Activated naive CD4-positive, alpha-beta T cell treated with anti-CD3 and anti-CD28 coated beads, Interleukin-2, amount 50 U/mL, for 72 hours (primary cell): Measurements from ENCODE around the gene HIRA. TPM values are rescaled to one million over a fixed set of nuclear protein-coding genes. Genes with fewer than 3 reads are reported as not detected.
"Not testable (repeated sequence)": the region's sequence is repeated elsewhere in the genome, so short reads cannot be mapped to it uniquely, and the experiment has no call there.

Experiments
- ATAC-seq, 2 donors: fragments of 150-1000 bp; cut with Tn5 transposase; 2 replicates each; pipeline ENCODE4 v1.10.0; 2021; ENCODE audit warnings: mild to moderate bottlenecking in 2 of 2, moderate library complexity in 2 of 2
- DNase-seq, 2 donors: peaks; one replicate each; pipeline ENCODE4 v3.0.0; 2021 to 2022; ENCODE audit warnings: low spot score in 2 of 2
- H3K27ac Mint-ChIP-seq, 2 donors: one replicate each; pipeline ENCODE4 v1.8.0; 2022; ENCODE audit warnings: mild to moderate bottlenecking in 2 of 2, mixed read lengths in 2 of 2
- H3K36me3 Mint-ChIP-seq, 2 donors: one replicate each; pipeline ENCODE4 v1.8.0; 2022; ENCODE audit warnings: mixed read lengths in 2 of 2
- H3K9me3 Mint-ChIP-seq, 2 donors: one replicate each; pipeline ENCODE4 v1.8.0; 2022; ENCODE audit warnings: mixed read lengths in 2 of 2
- total RNA-seq, 2 donors: library from RNA; stranded (reverse); gene quantifications; one replicate each; pipeline ENCODE4 v1.2.3, GENCODE V29; 2022

The HIRA gene
- total RNA-seq, 2 donors from 2014 or later: 18.1 to 37.0 TPM

- Mint-ChIP-seq H3K27ac (peak overlapping the region in 1 of 2 donors; percentile 14), H3K36me3 (peaks cover 6% of the 10 kb centered on the region in 2 donors), H3K9me3 (no peaks in the 10 kb centered on the region)
- no peak for DNase-seq
- ATAC-seq: no peak
Observed at GRCh38 chr22:19387038-19387437, 44.5 kb downstream of the HIRA start.

GRCh38 chr22:19386248-19386647, 45.3 kb downstream of the HIRA start:
- Mint-ChIP-seq H3K9me3 (no peaks in the 10 kb centered on the region), H3K27ac (peak overlapping the region in 1 of 2 donors; percentile 61), H3K36me3 (peaks cover 6 to 8% of the 10 kb centered on the region in 2 donors)
- no peak for DNase-seq
- no peak for ATAC-seq

GRCh38 chr22:19385221-19385906, 46.2 kb downstream of the HIRA start:
- no peak for ATAC-seq
- Mint-ChIP-seq H3K9me3 (no peaks in the 10 kb centered on the region), H3K27ac (no peak overlapping the region), H3K36me3 (peaks cover 6 to 8% of the 10 kb centered on the region in 2 donors)
- no peak for DNase-seq

GRCh38 chr22:19383292-19383691, 48.2 kb downstream of the HIRA start:
- H3K27ac Mint-ChIP-seq: no peak overlapping the region
- DNase-seq (no peak), ATAC-seq (no peak)
- H3K36me3 Mint-ChIP-seq: peaks cover 6 to 8% of the 10 kb centered on the region in 2 donors
- H3K9me3 Mint-ChIP-seq: no peaks in the 10 kb centered on the region

- no peak for ATAC-seq
- H3K36me3 Mint-ChIP-seq: peaks cover 6 to 8% of the 10 kb centered on the region in 2 donors
Observed at GRCh38 chr22:19382240-19382639, 49.3 kb downstream of the HIRA start.

GRCh38 chr22:19378344-19378674, 53.2 kb downstream of the HIRA start:
- no peak for ATAC-seq
- no peaks in the 10 kb centered on the region for H3K9me3 Mint-ChIP-seq

More at GRCh38 chr22:19382240-19382639, 49.3 kb downstream of the HIRA start:
- no peak overlapping the region for H3K27ac Mint-ChIP-seq
- no peaks in the 10 kb centered on the region for H3K9me3 Mint-ChIP-seq
- no peak for DNase-seq

GRCh38 chr22:19377565-19378343, 53.8 kb downstream of the HIRA start:
- peak overlapping the region in 1 of 2 donors; percentile 72 for H3K27ac Mint-ChIP-seq
- peaks cover 6 to 19% of the 10 kb centered on the region in 2 donors for H3K36me3 Mint-ChIP-seq
- ATAC-seq: no peak
- no peak for DNase-seq
- no peaks in the 10 kb centered on the region for H3K9me3 Mint-ChIP-seq

More at GRCh38 chr22:19378344-19378674, 53.2 kb downstream of the HIRA start:
- H3K36me3 Mint-ChIP-seq: peaks cover 6 to 19% of the 10 kb centered on the region in 2 donors
- DNase-seq: peak in 1 of 2 donors; percentile 23
- no peak overlapping the region for H3K27ac Mint-ChIP-seq

- Mint-ChIP-seq H3K27ac (peak overlapping the region in 1 of 2 donors; percentile 77), H3K9me3 (no peaks in the 10 kb centered on the region), H3K36me3 (peaks cover 0 to 13% of the 10 kb centered on the region in 2 donors)
- ATAC-seq: no peak
- DNase-seq: peak in 1 of 2 donors; percentile 30
Observed at GRCh38 chr22:19376971-19377370, 54.6 kb downstream of the HIRA start.

- no peaks in the 10 kb centered on the region for H3K9me3 Mint-ChIP-seq
- peaks cover 0 to 11% of the 10 kb centered on the region in 2 donors for H3K36me3 Mint-ChIP-seq
- H3K27ac Mint-ChIP-seq: peak overlapping the region in 1 of 2 donors; percentile 22
- ATAC-seq: peak in 1 of 2 donors; percentile 26
- peak in 1 of 2 donors; percentile 30 for DNase-seq
Observed at GRCh38 chr22:19376247-19376646, 55.3 kb downstream of the HIRA start.

- Mint-ChIP-seq H3K36me3 (peaks cover 0 to 11% of the 10 kb centered on the region in 2 donors), H3K27ac (no peak overlapping the region), H3K9me3 (no peaks in the 10 kb centered on the region)
- ATAC-seq (no peak), DNase-seq (peak in 1 of 2 donors; percentile 9)
Observed at GRCh38 chr22:19375435-19375834, 56.1 kb downstream of the HIRA start.

- Mint-ChIP-seq H3K9me3 (no peaks in the 10 kb centered on the region), H3K36me3 (peaks cover 0 to 11% of the 10 kb centered on the region in 2 donors), H3K27ac (no peak overlapping the region)
- DNase-seq (peak in 1 of 2 donors; percentile 38), ATAC-seq (no peak)
Observed at GRCh38 chr22:19374410-19374809, 57.1 kb downstream of the HIRA start.

GRCh38 chr22:19373450-19373849, 58.1 kb downstream of the HIRA start:
- Mint-ChIP-seq H3K27ac (no peak overlapping the region), H3K36me3 (peaks cover 0 to 11% of the 10 kb centered on the region in 2 donors), H3K9me3 (no peaks in the 10 kb centered on the region)
- DNase-seq (no peak), ATAC-seq (no peak)

GRCh38 chr22:19371893-19372292, 59.6 kb downstream of the HIRA start:
- ATAC-seq (no peak), DNase-seq (no peak)
- peaks cover 0 to 11% of the 10 kb centered on the region in 2 donors for H3K36me3 Mint-ChIP-seq
- H3K27ac Mint-ChIP-seq: no peak overlapping the region
- no peaks in the 10 kb centered on the region for H3K9me3 Mint-ChIP-seq

- DNase-seq: peak in 1 of 2 donors; percentile 39
- peak overlapping the region in 1 of 2 donors; percentile 22 for H3K27ac Mint-ChIP-seq
- H3K9me3 Mint-ChIP-seq: no peaks in the 10 kb centered on the region
- no peak for ATAC-seq
- peaks cover 0 to 6% of the 10 kb centered on the region in 2 donors for H3K36me3 Mint-ChIP-seq
Observed at GRCh38 chr22:19368876-19369275, 62.7 kb downstream of the HIRA start.

GRCh38 chr22:19367763-19368367, 63.7 kb downstream of the HIRA start:
- DNase-seq: peak in 1 of 2 donors; percentile 13
- Mint-ChIP-seq H3K27ac (peak overlapping the region in 1 of 2 donors; percentile 86), H3K36me3 (peaks cover 0 to 6% of the 10 kb centered on the region in 2 donors), H3K9me3 (no peaks in the 10 kb centered on the region)
- ATAC-seq: no peak

- not testable (repeated sequence) for ATAC-seq, H3K9me3 Mint-ChIP-seq, H3K27ac Mint-ChIP-seq
- H3K36me3 Mint-ChIP-seq: peaks cover 9 to 15% of the 10 kb centered on the region in 2 donors
- peak in 1 of 2 donors; percentile 9 for DNase-seq
Observed at GRCh38 chr22:19363541-19363940, 68.0 kb downstream of the HIRA start.
